Suprapubic skin (tissue), 4 donors: Measurements from ENCODE around the gene PODNL1.

ENCODE experiments used
- CTCF ChIP-seq, 2 donors: fragments of 200-600 bp in 1 of 2; fragments of 450-650 bp in 1 of 2; sonication (generic) in 1 of 2; IDR thresholded peaks; one replicate each; pipeline ENCODE4 v1.5.1; 2016 to 2019; ENCODE audit warnings: antibody characterized with exemption in 2 of 2, mild to moderate bottlenecking in 1 of 2, moderate library complexity in 1 of 2
- EP300 ChIP-seq: sonication (generic); formaldehyde crosslinking; IDR thresholded peaks from one replicate; pipeline ENCODE4 v1.6.1; 2017; ENCODE audit warnings: antibody characterized with exemption
- POLR2A ChIP-seq, 2 donors: fragments of 450-650 bp; IDR thresholded peaks; one replicate each; pipeline ENCODE4 v1.6.1; 2017; ENCODE audit warnings: antibody characterized with exemption in 2 of 2, mild to moderate bottlenecking in 2 of 2, moderate library complexity in 2 of 2
- POLR2AphosphoS5 ChIP-seq, 3 donors: sonication (generic); formaldehyde crosslinking; IDR thresholded peaks; one replicate each; pipeline ENCODE4 v1.6.1; 2017; ENCODE audit warnings: antibody characterized with exemption in 3 of 3

- no peak for TF ChIP-seq POLR2A (IDR thresholded peaks at IDR 0.05)
- TF ChIP-seq CTCF (IDR thresholded peaks at IDR 0.05) = no peak
- TF ChIP-seq POLR2AphosphoS5 (IDR thresholded peaks at IDR 0.05) = no peak
- TF ChIP-seq EP300 = no peak
These were observed 52.3 kb downstream of the PODNL1 start for GRCh38 chr19:13885826-13886365.
